Stimulated activated CD4-positive, alpha-beta T cell treated with anti-CD3 and anti-CD28 coated beads, Interleukin-12 subunit alpha, Interleukin-12 subunit beta, amount 100 ng/mL, for 48 hours (primary cell): ENCODE data around the gene CHST12.

Experiments used
- DNase-seq, 3 donors: peaks; one replicate each; pipeline ENCODE4 v3.0.0-alpha.2; 2020; ENCODE audit warnings: low read depth in 2 of 3, low spot score in 1 of 3

The CHST12 gene

GRCh38 chr7:2477447-2478398, 74.3 kb downstream of the CHST12 start:
- DNase-seq: peak; percentile 22 to 44 (median 41)

DNA sequence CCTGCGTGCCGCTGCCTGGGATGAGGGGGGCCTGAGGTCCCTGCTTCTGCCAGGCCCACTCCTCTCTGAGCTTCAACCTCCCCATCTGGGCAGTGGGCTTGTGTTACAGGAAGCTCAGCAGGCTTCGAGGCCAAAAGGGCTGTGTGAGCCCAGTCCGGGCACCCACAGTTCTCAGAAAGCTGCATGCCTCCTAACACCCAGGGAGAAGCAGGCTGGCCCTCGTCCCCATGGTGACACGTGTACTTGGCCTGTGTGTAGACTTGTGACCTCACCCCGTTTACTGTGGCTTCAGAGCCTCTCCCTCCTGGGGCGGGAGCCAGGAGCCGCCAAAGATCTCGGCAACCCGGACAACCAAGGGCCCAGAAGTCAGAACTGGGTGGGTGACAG, 75.0 kb downstream of the CHST12 start:
- no peak for DNase-seq

- DNase-seq: no peak
Measured at GRCh38 chr7:2478800-2479199, 75.4 kb downstream of the CHST12 start.

DNA sequence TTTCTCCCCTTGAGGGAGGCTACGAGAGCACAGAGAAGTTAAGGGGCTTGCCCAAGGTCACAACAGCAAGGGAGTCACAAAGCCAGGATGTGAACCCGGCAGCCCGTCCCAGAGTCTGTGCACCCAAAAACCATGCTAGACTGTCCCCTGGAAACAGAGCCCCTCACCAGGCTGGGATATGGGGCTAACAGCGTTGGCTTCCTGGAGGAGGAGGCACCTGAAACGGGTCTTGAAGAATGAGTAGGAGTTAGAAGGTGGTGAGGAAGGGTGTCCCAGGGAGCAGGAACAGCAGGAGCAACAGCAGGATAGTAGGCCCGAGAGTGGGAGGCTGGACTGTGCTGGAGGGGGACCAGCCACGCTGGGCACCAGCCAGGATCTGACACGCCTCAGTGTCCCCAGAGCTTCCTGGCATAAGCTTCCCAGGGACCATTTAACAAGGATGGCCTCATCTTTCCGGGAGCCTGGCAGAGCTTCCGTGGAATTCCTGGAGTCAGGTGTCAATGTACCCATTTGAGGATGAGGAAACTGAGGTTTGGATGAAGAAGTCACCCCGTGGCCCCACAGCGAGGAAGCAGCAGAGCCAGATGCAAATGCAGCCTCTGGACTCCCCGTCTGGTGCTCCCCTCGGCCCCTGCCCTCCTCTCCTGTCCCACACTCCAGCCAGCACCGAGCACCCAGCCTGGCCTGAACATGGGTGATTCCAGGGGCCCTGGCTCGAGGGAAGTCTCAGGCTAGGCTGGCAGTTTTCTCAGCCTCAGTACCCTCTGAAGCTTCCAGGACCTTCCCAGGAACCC, 76.1 kb downstream of the CHST12 start:
- DNase-seq: no peak

GRCh38 chr7:2480070-2480408, 76.6 kb downstream of the CHST12 start:
- DNase-seq: no peak

- no peak for DNase-seq
Measured at GRCh38 chr7:2481195-2481594, 77.8 kb downstream of the CHST12 start.

- no peak for DNase-seq
Measured at GRCh38 chr7:2482725-2483451, 79.5 kb downstream of the CHST12 start.

- DNase-seq: no peak
Measured at GRCh38 chr7:2483494-2483893, 80.1 kb downstream of the CHST12 start.

GRCh38 chr7:2484868-2485267, 81.5 kb downstream of the CHST12 start:
- no peak for DNase-seq

GRCh38 chr7:2487586-2488271, 84.3 kb downstream of the CHST12 start:
- DNase-seq: no peak

- DNase-seq: no peak
Measured at GRCh38 chr7:2488272-2488645, 84.8 kb downstream of the CHST12 start.

DNA sequence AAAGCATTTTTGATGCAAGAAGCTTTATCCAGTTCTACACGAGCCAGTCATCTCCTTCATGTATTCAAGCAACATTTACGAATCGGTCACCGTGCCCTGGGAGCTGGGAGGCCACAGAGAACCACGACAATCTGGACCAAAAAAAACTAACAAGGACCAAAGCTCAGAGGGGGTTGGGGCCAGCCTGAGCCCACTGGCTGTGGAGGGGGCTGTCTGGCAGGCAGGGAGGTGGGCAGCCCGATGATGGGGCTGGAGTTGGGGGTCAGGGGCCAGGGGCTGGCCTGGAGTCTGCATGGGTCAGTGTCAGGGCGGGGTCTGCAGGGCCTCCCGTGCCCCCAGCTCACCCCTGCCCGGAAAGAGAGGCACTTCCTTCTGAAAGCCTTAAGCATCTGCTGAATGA, 85.3 kb downstream of the CHST12 start:
- DNase-seq: no peak

DNA sequence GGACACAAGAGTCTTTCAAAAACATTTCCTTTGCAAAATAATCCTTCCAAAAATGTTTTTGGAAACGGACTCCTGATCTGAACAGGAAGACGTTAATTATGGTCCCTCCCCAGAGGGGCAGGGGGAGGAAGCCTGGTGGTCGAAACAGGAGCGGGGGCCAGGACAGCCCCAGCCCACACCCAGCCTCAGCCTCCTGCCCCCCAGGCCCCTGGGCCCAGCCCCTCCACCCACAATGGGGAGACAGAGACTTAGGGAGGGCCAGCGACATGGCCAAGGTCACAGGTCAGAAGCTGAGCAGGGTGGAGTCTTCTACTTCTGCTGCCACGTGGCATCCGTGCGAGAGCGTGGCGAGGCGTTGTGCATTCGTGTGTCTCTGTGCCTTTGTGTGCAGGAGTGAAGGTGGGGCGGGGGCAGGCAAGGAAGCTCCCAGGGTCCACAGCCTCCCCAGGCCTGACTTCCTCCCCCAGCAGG, 86.8 kb downstream of the CHST12 start:
- no peak for DNase-seq

DNA sequence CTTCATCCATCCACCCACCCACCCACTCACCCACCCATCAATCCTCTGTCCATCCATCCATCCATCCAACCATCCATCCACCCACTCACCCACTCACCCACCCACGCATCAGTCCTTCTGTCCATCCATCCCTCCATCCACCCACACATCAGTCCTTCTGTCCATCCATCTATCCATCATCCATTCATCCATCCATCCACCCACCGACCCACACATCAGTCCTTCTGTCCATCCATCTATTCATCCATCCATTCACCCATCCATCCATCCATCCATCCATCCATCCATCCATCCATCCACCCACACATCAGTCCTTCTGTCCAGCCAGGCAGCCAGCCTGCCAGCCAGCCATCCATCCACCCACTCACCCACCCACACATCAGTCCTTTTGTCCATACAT, 88.6 kb downstream of the CHST12 start:
- no peak for DNase-seq

DNA sequence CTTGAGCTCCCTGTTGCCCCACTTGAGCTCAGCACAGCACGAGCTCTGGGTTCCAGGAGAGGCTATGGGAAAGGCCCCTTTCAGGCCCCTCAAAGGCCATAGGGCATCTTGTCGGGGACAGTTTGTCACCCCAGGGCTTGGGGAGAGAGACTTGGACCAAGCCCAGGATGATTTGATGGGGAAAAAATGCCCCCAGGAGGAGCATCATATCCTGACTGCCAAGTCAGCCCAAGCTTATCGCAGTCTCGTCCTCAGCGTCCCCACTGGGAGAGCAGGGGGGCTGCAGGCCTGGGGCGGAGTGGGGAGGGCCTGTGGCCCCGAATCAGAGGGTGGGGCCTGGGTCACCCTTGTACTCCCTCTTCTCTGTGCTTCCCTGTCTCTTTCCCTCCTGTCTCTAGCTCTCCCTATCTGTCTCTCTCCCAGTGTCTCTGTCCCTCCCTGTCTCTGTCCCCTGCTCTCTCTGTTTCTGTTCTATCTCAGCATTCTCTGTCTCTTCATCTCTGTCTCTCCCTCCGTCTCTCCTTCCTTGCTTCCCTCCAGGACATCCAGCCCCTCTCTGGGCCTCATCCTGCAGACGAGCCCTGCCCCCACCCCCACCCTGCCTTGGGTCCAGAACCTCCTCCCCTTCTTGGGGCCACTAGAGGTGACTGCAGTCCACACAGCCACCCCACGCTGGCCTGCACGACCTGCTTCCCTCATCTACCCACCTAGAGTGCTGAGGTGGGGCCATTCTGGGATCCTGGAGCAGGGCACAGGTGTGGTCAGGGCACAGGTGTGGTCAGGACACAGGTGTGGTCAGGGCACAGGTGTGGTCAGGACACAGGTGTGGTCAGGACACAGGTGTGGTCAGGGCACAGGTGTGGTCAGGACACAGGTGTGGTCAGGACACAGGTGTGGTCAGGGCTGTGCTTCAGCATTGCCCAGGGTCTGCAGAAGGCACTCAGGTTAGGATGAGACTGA, 90.1 kb downstream of the CHST12 start:
- no peak for DNase-seq

DNA sequence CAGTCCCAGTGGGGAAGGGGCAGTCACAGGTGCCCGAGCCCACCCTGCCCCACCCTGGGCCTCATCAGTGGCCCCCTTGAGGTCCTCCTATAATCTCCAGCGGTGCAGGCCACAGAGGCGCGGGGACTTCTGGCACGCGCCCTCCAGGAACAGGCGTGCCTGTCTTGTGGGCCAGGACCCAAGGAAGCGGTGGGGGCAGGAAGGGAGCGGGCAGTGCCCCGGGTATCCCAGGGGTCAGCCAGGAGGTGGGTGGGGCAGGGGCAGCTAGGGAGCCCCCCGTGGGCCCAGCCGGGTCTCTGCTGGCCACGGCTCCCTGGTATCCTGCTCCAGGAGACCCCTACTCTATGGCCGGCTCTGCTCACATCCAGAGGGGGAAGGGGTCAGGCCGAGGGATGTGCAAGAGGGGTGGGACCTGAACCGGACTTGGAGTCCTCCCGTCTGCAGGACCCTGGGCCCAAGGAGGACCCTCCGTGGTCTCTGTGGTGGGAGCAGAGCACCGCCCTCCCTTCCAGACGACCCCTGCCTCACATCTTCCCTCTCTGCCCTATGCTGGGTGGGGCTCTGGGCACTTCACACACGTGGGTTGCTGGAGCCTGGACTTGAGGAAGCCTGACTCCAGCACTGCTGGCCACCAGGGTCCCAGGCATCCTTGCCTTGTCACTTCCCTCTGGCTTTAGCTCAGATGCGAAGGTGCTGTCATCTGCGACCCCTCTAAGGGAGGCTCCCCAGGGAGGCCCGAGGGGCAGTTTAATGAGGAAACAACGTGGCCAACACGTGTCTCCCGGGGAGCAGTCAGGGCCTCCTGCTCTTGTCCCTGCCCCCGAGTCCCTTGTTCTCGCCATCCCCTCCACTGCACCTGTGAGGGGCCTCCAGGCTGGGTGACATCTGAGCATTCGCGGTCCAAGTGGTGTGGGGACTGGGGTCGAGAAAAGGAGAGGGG, 91.0 kb downstream of the CHST12 start:
- DNase-seq: no peak

DNA sequence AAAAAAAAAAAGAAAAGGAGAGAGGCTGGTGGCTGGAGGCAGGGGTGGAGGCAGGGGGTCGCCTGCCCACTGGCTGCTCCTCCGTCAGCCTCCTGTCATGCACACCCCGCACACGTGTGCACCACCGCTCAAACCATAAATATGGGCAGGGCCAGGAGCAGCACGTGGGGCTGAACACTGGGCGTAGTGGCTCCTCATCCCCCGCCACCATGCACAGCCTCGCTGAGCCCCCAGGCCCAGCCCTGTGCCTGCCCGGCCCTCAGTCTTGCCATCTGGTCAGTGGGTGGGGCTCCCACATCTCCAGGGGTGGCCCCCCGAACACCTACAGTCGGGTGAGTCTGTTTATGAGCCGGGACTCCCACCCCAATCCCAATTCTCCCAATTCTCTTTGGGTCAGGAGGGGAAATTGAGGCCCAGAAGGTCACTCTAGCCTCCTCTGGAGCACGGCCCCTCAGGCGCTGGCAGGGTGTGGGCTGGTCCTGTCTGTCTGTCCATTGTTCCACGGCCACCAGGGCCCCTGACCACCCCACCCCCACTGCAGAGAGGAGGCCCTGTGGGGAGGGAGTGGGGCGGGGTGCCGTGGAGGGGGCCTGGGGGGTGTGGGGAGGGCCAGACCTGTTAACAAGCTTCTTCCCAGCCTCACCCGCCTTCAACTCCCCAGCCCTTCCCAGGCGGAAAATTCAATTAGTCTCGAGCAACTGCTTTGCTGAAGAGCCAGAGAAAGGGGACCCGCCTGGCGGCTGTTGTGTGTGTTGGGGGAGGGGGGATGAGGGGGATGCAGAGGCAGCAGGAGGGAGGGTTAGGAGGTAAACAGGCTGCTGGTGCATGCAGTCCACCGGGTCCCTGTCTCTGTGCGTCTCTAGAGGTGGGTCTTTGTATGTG, 92.2 kb downstream of the CHST12 start:
- no peak for DNase-seq

DNA sequence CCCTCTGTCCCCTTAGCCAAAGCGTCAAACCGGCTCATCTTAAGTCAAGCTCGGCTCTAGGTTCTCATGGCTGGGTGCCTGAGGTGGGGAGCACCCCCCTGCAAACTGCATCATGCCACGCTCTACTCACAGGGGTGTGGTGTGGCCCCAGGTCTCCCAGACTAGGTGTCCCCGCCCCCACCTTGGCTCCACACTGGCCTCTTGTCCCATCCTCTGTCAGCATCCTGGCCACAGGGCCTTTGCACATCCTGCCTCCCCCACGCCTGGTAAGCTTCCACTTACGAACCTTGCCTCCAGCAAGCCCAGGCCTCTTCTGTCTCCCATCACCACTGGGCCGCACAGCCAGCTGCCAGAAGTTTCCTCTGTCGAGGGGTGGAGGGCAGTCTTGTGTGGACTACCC, 93.0 kb downstream of the CHST12 start:
- DNase-seq: no peak
